ENCODE measurements around the gene SFMBT1.

GRCh38 chr3:53081318-53081717 lies 35.4 kb upstream of the SFMBT1 start:
- TF ChIP-seq POLR2AphosphoS5 (IDR thresholded peaks at IDR 0.05; ENCODE audit: low read depth, low read length) (no peak), REST (IDR thresholded peaks at IDR 0.05; ENCODE audit: insufficient read depth in 1 of 2, low read depth in 2 of 2, low read length in 2 of 2) (no peak), TAF1 (IDR thresholded peaks at IDR 0.05; ENCODE audit: borderline replicate concordance, insufficient read depth, low read length) (no peak)

Measured in PFSK-1 (cell line).